MV-4-11 (cell line): ENCODE measurements around the gene TSPAN1.

Experiments
- DNase-seq: peaks from one replicate; lab custom pipeline; 2025; lab: John Stamatoyannopoulos, UW

The TSPAN1 gene

GRCh38 chr1:46187106-46187869 lies 12.4 kb downstream of the TSPAN1 start:
- no peak for DNase-seq

- no peak for DNase-seq
Measured at GRCh38 chr1:46188295-46189030, 13.6 kb downstream of the TSPAN1 start.

- no peak for DNase-seq
Measured at GRCh38 chr1:46190539-46190938, 15.7 kb downstream of the TSPAN1 start.

- DNase-seq: no peak
Measured at GRCh38 chr1:46191033-46191701, 16.3 kb downstream of the TSPAN1 start.

GRCh38 chr1:46192171-46192570 lies 17.3 kb downstream of the TSPAN1 start:
- DNase-seq: no peak

GRCh38 chr1:46193285-46193684 lies 18.4 kb downstream of the TSPAN1 start:
- no peak for DNase-seq

GRCh38 chr1:46193984-46194570 lies 19.2 kb downstream of the TSPAN1 start:
- no peak for DNase-seq

GRCh38 chr1:46194641-46195193 lies 19.8 kb downstream of the TSPAN1 start:
- DNase-seq: peak; percentile 11

GRCh38 chr1:46196609-46197008 lies 21.7 kb downstream of the TSPAN1 start:
- DNase-seq: no peak

GRCh38 chr1:46197560-46197963 lies 22.7 kb downstream of the TSPAN1 start:
- DNase-seq: no peak

GRCh38 chr1:46197964-46198811 lies 23.3 kb downstream of the TSPAN1 start, which contains the start of gene POMGNT1:
Gene POMGNT1 (minus strand): TSS chr1:46198434. CDS start chr1:46197821, 613 bp downstream.
- DNase-seq: peak; percentile 42

- peak; percentile 23 for DNase-seq
Measured at GRCh38 chr1:46199233-46199749, 24.4 kb downstream of the TSPAN1 start.

GRCh38 chr1:46203738-46204405 lies 29.0 kb downstream of the TSPAN1 start:
- DNase-seq: no peak

GRCh38 chr1:46204406-46204742 lies 29.5 kb downstream of the TSPAN1 start:
- no peak for DNase-seq

- no peak for DNase-seq
Measured at GRCh38 chr1:46205141-46205540, 30.3 kb downstream of the TSPAN1 start.

- DNase-seq: no peak
Measured at GRCh38 chr1:46205791-46206190, 30.9 kb downstream of the TSPAN1 start.

GRCh38 chr1:46206399-46206798 lies 31.5 kb downstream of the TSPAN1 start:
- DNase-seq: no peak

- no peak for DNase-seq
Measured at GRCh38 chr1:46210561-46210960, 35.7 kb downstream of the TSPAN1 start.

GRCh38 chr1:46211051-46211450 lies 36.2 kb downstream of the TSPAN1 start:
- DNase-seq: no peak

- no peak for DNase-seq
Measured at GRCh38 chr1:46215504-46215903, 40.6 kb downstream of the TSPAN1 start.
